Mesenchymal stem cell (in vitro differentiated cells and primary cell): ENCODE results near the gene SH3GL3.
A peak's percentile ranks its signal among the peaks of the same experiment; 100 is the strongest.

Experiments used
- DNase-seq: peaks from one replicate; pipeline ENCODE4 v3.0.0-alpha.2; 2013
- H2AFZ ChIP-seq: one replicate; pipeline ENCODE4 v1.6.1; 2013; ENCODE audit warnings: low read depth, mild to moderate bottlenecking, control low read depth, inconsistent platforms, low read length, moderate library complexity
- H2AK5ac ChIP-seq: 2 replicates; pipeline ENCODE4 v1.6.1; 2013; ENCODE audit warnings: low read length, moderate library complexity, mild to moderate bottlenecking, inconsistent platforms; ENCODE audit not compliant: severe bottlenecking
- H2BK120ac ChIP-seq: one replicate; pipeline ENCODE4 v1.6.1; 2013; ENCODE audit warnings: low read depth, mild to moderate bottlenecking, inconsistent platforms, low read length, moderate library complexity
- H2BK12ac ChIP-seq, 2 experiments: one replicate each; pipeline ENCODE4 v1.6.1; 2013; ENCODE audit warnings: inconsistent platforms in 2 of 2, low read length in 2 of 2, mild to moderate bottlenecking in 2 of 2, moderate library complexity in 2 of 2, control low read depth in 1 of 2
- H2BK15ac ChIP-seq: one replicate; pipeline ENCODE4 v1.6.1; 2013; ENCODE audit warnings: mild to moderate bottlenecking, low read depth, inconsistent platforms; ENCODE audit not compliant: poor library complexity, severe bottlenecking
- H2BK5ac ChIP-seq: 2 replicates; pipeline ENCODE4 v1.6.1; 2013; ENCODE audit warnings: low read depth, mild to moderate bottlenecking, low read length, control low read depth, inconsistent platforms; ENCODE audit not compliant: poor library complexity, severe bottlenecking
- H3K14ac ChIP-seq, 2 experiments: one replicate each; pipeline ENCODE4 v1.6.1; 2013; ENCODE audit warnings: inconsistent platforms in 2 of 2, low read length in 2 of 2, control low read depth in 1 of 2, mild to moderate bottlenecking in 1 of 2, moderate library complexity in 1 of 2
- H3K18ac ChIP-seq, 2 experiments: one replicate each; pipeline ENCODE4 v1.6.1; 2013; ENCODE audit warnings: inconsistent platforms in 2 of 2, low read length in 2 of 2, control low read depth in 1 of 2, low read depth in 1 of 2, mild to moderate bottlenecking in 1 of 2
- H3K23ac ChIP-seq, 2 experiments: one replicate each; pipeline ENCODE4 v1.6.1; 2013; ENCODE audit warnings: inconsistent platforms in 2 of 2, low read length in 2 of 2, mild to moderate bottlenecking in 2 of 2, moderate library complexity in 2 of 2, control low read depth in 1 of 2
- H3K27ac ChIP-seq: 2 replicates; pipeline ENCODE4 v1.5.1; 2013; ENCODE audit warnings: mild to moderate bottlenecking, moderate library complexity, low read length, control low read depth, inconsistent platforms; ENCODE audit not compliant: poor library complexity, severe bottlenecking
- H3K27me3 ChIP-seq, 2 experiments: 2 replicates each; pipeline versions ENCODE4 v1.6.1 to v1.7.0; 2013; ENCODE audit warnings: low read length in 2 of 2, mild to moderate bottlenecking in 2 of 2, moderate library complexity in 2 of 2, control low read depth in 1 of 2, inconsistent platforms in 1 of 2; ENCODE audit not compliant: control insufficient read depth in 1 of 2, insufficient read depth in 1 of 2
- H3K36me3 ChIP-seq, 2 experiments: 2 replicates each; pipeline versions ENCODE4 v1.6.1 to v1.7.0; 2013; ENCODE audit warnings: low read length in 2 of 2, control low read depth in 1 of 2, inconsistent platforms in 1 of 2, low read depth in 1 of 2, mild to moderate bottlenecking in 1 of 2; ENCODE audit not compliant: insufficient read depth in 2 of 2, control insufficient read depth in 1 of 2
- H3K4ac ChIP-seq, 2 experiments: one replicate each; pipeline ENCODE4 v1.6.1; 2013; ENCODE audit warnings: inconsistent platforms in 2 of 2, low read length in 2 of 2, mild to moderate bottlenecking in 2 of 2, moderate library complexity in 2 of 2, control low read depth in 1 of 2, low read depth in 1 of 2
- H3K4me1 ChIP-seq: 2 replicates; pipeline ENCODE4 v1.6.1; 2013; ENCODE audit warnings: low read depth, low read length, control low read depth; ENCODE audit not compliant: control insufficient read depth, insufficient read depth
- H3K4me2 ChIP-seq: 2 replicates; pipeline ENCODE4 v1.6.1; 2013; ENCODE audit warnings: low read length, mild to moderate bottlenecking, inconsistent platforms; ENCODE audit not compliant: poor library complexity, severe bottlenecking
- H3K4me3 ChIP-seq, 2 experiments: 2 replicates each; pipeline versions ENCODE4 v1.5.1 to v1.7.0; 2013; ENCODE audit warnings: low read length in 2 of 2, mild to moderate bottlenecking in 2 of 2, control low read depth in 1 of 2, low read depth in 1 of 2; ENCODE audit not compliant: insufficient read depth in 1 of 2
- H3K79me1 ChIP-seq: replicated peaks from 2 replicates; pipeline ENCODE4 v1.6.1; 2013; ENCODE audit warnings: mild to moderate bottlenecking, control low read depth, low read length, inconsistent platforms; ENCODE audit not compliant: poor library complexity, severe bottlenecking
- H3K9ac ChIP-seq: 2 replicates; pipeline ENCODE4 v1.7.0; 2013; ENCODE audit warnings: mild to moderate bottlenecking, low read length, moderate library complexity
- H3K9me3 ChIP-seq: 2 replicates; pipeline ENCODE4 v1.7.0; 2013; ENCODE audit warnings: mild to moderate bottlenecking, low read length; ENCODE audit not compliant: control insufficient read depth
- H4K8ac ChIP-seq: one replicate; pipeline ENCODE4 v1.6.1; 2013; ENCODE audit warnings: inconsistent platforms, mild to moderate bottlenecking, low read length, moderate library complexity
- H4K91ac ChIP-seq: one replicate; pipeline ENCODE4 v1.6.1; 2013; ENCODE audit warnings: mild to moderate bottlenecking, low read length, inconsistent platforms
- WGBS: methylation state at CpG from one replicate; pipeline ENCODE4 v1.1.7; 2013; ENCODE audit warnings: mixed read lengths; 5-methylcytosine and 5-hydroxymethylcytosine counted together

SH3GL3 gene

DNA sequence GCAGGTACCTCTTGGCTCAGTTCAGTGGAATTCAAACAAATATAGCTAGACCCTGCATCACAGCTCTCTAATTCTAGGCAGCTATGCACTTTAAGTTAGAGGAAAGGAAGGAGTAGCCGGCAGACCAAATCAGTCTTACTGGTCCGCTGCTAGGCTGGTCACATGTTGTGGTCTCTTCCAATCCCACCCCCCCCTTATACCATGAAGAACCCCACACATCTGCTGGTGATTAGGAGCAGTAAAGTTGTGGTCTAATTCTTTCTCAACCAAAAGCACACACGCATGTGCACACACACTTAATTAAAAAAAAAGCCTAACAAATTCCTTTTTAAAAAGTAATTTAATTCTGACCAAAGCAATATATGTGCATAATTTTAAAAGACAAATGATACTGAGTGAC, 16.7 kb upstream of the SH3GL3 start:
- H2BK12ac ChIP-seq = no peak overlapping the region
- 90% methylated on average over 2 of the region's 3 CpGs for WGBS

DNA sequence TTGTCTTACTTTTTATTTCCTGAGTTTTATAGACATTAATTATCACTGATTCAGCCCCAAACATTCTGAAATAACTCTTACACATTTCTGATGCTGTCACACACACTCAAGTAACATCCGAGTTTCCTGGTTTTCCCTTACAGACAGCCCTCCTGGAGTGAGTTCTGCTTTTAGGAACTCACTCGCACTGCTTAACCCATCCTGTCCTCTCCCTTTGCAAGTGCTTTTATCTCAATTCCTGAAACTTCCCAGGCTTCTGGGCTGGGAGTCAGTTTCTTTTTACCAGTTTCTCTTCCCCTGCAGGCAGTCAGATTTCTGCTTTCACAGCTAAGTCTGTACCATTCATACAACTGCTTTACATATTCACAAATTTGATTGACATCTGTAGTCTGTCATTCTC, 15.6 kb upstream of the SH3GL3 start:
- Histone ChIP-seq H2BK15ac (no peak overlapping the region), H3K79me1 (no peaks in the 10 kb centered on the region), H3K23ac (no peak overlapping the region), H3K4ac (no peak overlapping the region), H3K14ac (no peak overlapping the region), H3K27me3 (peaks cover 0 to 27% of the 10 kb centered on the region in 2 experiments), H2AFZ (no peak overlapping the region), H3K36me3 (no peaks in the 10 kb centered on the region), H3K18ac (no peak overlapping the region), H3K4me3 (no peak overlapping the region), H4K8ac (no peak overlapping the region), H3K27ac (no peak overlapping the region), H3K4me1 (peaks cover 4% of the 10 kb centered on the region), H2BK5ac (no peak overlapping the region), H2BK12ac (no peak overlapping the region), H2AK5ac (no peak overlapping the region), H3K9ac (no peak overlapping the region), H2BK120ac (no peak overlapping the region), H4K91ac (no peak overlapping the region), H3K4me2 (no peak overlapping the region), H3K9me3 (peaks cover 4% of the 10 kb centered on the region)
- DNase-seq = no peak
- 32% methylated on average over 2 of the region's 2 CpGs for WGBS

More for the DNA sequence above, 16.7 kb upstream of the SH3GL3 start:
- H2AFZ ChIP-seq = no peak overlapping the region
- H4K91ac ChIP-seq = no peak overlapping the region
- no peak overlapping the region for H3K4me2 ChIP-seq
- no peak overlapping the region for H2BK15ac ChIP-seq
- no peak overlapping the region for H2BK120ac ChIP-seq
- peaks cover 2% of the 10 kb centered on the region for H3K4me1 ChIP-seq
- H3K79me1 ChIP-seq = no peaks in the 10 kb centered on the region
- H3K18ac ChIP-seq = no peak overlapping the region
- no peak overlapping the region for H3K9ac ChIP-seq
- no peak overlapping the region for H4K8ac ChIP-seq
- H3K36me3 ChIP-seq = no peaks in the 10 kb centered on the region
- H3K27me3 ChIP-seq = peaks cover 0 to 23% of the 10 kb centered on the region in 2 experiments
- no peak overlapping the region for H3K14ac ChIP-seq
- no peak for DNase-seq
- H2AK5ac ChIP-seq = no peak overlapping the region
- H3K4ac ChIP-seq = no peak overlapping the region
- no peak overlapping the region for H2BK5ac ChIP-seq
- H3K23ac ChIP-seq = no peak overlapping the region
- no peak overlapping the region for H3K27ac ChIP-seq
- H3K4me3 ChIP-seq = no peak overlapping the region
- H3K9me3 ChIP-seq = peaks cover 4% of the 10 kb centered on the region

DNA sequence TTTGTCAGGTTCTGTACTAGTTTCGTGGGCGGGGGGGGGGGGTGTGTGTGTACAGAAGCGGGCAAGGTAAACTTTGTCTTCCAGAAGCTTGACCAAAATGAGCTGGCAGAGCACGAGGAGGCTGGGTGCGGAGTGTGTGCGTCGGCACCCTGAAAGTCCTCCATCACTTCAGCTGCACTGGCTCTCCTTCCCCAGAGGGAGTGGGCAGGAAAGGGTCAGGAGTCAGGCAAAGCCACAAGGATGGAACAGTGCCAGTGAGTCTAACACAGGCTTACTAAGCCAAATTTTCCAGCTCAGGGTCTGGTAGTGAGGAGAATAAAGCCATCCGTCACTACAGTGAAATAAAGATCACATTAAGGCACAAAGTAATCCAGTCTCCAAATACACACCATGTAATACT, 11.9 kb upstream of the SH3GL3 start:
- H4K91ac ChIP-seq = no peak overlapping the region
- no peaks in the 10 kb centered on the region for H3K79me1 ChIP-seq
- H2BK5ac ChIP-seq = no peak overlapping the region
- no peak overlapping the region for H3K23ac ChIP-seq
- no peak overlapping the region for H4K8ac ChIP-seq
- H3K18ac ChIP-seq = no peak overlapping the region
- H3K9ac ChIP-seq = peak overlapping the region; percentile 10
- no peaks in the 10 kb centered on the region for H3K9me3 ChIP-seq
- H3K4me1 ChIP-seq = peaks cover 4% of the 10 kb centered on the region
- WGBS = 83% methylated on average over 6 of the region's 8 CpGs
- no peak overlapping the region for H3K27ac ChIP-seq
- H3K14ac ChIP-seq = peak overlapping the region in 1 of 2 experiments; percentile 39
- H2BK12ac ChIP-seq = no peak overlapping the region
- no peak overlapping the region for H3K4me2 ChIP-seq
- H2AK5ac ChIP-seq = no peak overlapping the region
- no peak overlapping the region for H2AFZ ChIP-seq
- DNase-seq = no peak
- H3K4me3 ChIP-seq = peak overlapping the region in 1 of 2 experiments; percentile 21
- H2BK120ac ChIP-seq = no peak overlapping the region
- H3K27me3 ChIP-seq = peaks cover 0 to 27% of the 10 kb centered on the region in 2 experiments
- H3K4ac ChIP-seq = no peak overlapping the region
- H3K36me3 ChIP-seq = no peaks in the 10 kb centered on the region
- H2BK15ac ChIP-seq = no peak overlapping the region

DNA sequence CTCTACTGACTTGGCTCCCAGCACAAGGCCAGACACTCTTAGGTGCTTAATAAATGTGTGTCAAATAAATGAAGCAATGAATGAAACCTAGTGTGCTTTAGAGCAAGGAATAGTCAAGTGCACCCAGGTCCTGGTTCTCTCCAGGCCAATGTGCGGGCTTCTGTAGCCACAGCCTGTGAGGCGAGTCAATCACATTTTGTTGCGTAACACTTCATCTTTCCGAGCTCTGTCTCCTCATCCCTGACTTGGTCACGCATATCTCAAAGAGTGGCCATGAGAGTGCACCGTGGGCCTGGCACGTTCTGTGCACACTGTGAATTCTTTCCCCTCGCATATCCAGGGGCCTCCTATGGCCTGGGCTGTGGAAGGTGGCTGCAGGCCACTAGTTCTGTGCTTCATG, 11.4 kb upstream of the SH3GL3 start:
- H3K4ac ChIP-seq = no peak overlapping the region
- H2BK120ac ChIP-seq = no peak overlapping the region
- no peak overlapping the region for H3K4me2 ChIP-seq
- H3K9me3 ChIP-seq = no peaks in the 10 kb centered on the region
- no peak overlapping the region for H2BK15ac ChIP-seq
- DNase-seq = no peak
- H3K27ac ChIP-seq = no peak overlapping the region
- H3K79me1 ChIP-seq = no peaks in the 10 kb centered on the region
- H3K9ac ChIP-seq = no peak overlapping the region
- no peak overlapping the region for H3K4me3 ChIP-seq
- no peak overlapping the region for H3K23ac ChIP-seq
- H3K4me1 ChIP-seq = peaks cover 4% of the 10 kb centered on the region
- 87% methylated on average over 8 of the region's 8 CpGs for WGBS
- H2AFZ ChIP-seq = no peak overlapping the region
- no peak overlapping the region for H2AK5ac ChIP-seq
- no peak overlapping the region for H2BK5ac ChIP-seq
- no peak overlapping the region for H3K14ac ChIP-seq
- no peak overlapping the region for H3K18ac ChIP-seq
- peaks cover 0 to 25% of the 10 kb centered on the region in 2 experiments for H3K27me3 ChIP-seq
- H4K91ac ChIP-seq = no peak overlapping the region
- no peak overlapping the region for H2BK12ac ChIP-seq
- H3K36me3 ChIP-seq = no peaks in the 10 kb centered on the region
- H4K8ac ChIP-seq = no peak overlapping the region
